Testis (tissue), 2 donors: Measurements from ENCODE around the gene CCDC192.

Experiments
- CTCF ChIP-seq, 3 experiments: fragments of 450-650 bp in 2 of 3; fragments of 200-600 bp in 1 of 3; sonication (generic) in 1 of 3; IDR thresholded peaks; one replicate each; pipeline ENCODE4 v1.5.1; 2016 to 2019; ENCODE audit warnings: antibody characterized with exemption in 3 of 3, mild to moderate bottlenecking in 2 of 3, moderate library complexity in 1 of 3
- POLR2A ChIP-seq: fragments of 450-650 bp; IDR thresholded peaks from one replicate; pipeline ENCODE4 v1.6.1; 2017; ENCODE audit warnings: antibody characterized with exemption, mild to moderate bottlenecking, moderate library complexity

GRCh38 chr5:127754706-127755105 is 51.5 kb downstream of the CCDC192 start:
- TF ChIP-seq POLR2A (no peak), CTCF (IDR thresholded peaks at IDR 0.05) (no peak)
